GM18526 (cell line): ENCODE data around the gene SRC.
A peak's percentile ranks its signal among the peaks of the same experiment; 100 is the strongest.

ENCODE experiments used
- POLR2A ChIP-seq: IDR thresholded peaks from 3 replicates; pipeline ENCODE4 v1.6.1; 2011; ENCODE audit not compliant: insufficient read length; ENCODE audit errors: extremely low read depth

The SRC gene

DNA sequence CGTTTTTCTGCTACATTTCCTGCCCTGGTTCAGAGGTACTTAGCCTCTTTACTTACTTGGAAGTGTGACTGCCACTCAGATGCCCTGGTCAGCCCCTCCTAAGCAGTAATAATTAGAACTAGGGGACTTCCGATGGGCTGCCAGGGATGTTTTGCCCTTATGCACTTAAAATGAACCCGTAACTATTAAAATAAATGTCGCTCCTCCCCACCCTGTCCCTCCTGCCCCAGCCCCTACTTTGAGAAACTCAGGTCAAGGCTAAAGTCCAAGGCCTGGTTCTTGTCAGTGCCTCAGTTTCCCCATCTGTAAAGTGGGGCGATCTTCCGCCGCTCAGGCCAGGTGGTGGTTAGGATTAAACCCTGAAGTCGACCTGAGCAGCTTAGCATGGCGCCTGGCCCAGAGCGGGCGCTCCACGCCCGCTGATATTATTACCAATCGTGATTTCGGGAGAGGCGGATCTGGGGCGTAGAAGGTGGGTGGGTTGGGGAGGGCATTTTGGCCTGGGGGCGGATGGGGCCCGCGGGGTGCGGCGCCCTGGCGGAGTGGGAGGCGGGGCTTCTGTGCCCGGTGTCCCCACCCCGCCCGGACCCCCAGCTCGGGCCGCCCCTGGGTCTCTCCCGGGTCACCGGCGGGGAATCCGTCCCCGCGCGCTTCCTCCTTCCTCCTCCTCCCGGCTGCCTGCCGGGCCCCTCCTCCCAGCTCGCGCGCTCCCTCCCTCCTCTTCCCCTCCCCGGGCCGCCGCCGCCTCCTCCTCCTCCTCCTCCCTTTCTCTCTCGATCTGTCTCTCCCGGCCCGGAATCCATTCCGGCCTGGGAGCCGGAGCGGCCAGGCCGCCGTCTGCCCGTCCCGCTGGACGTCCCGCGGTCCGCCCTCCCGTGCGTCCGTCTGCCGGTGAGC, at the start of gene SRC:
Gene SRC, plus strand, starts transcription at position 802 of the 897 bp plus-strand sequence. CDS start 38,014 bp downstream, outside the sequence.
- peak; percentile 25 for TF ChIP-seq POLR2A

DNA sequence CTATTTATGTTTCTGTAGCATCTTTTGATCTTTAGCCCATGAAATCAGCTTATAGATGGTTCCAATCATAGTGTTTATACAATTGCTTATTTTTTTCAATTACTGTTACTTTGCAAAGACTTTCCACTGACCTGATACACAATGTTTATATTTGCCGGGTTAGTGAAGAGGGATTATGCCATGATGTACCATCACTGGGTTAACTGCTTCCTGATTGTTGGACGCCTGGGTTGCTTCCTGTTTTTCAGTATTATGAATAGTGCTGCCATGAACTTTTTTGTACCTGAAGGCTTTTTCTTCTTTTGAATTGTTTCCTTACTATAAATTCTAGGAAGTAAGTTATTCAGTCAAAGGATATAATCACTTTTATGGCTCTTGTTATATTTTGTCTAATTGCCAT, 49.6 kb upstream of the SRC start:
- TF ChIP-seq POLR2A: no peak

DNA sequence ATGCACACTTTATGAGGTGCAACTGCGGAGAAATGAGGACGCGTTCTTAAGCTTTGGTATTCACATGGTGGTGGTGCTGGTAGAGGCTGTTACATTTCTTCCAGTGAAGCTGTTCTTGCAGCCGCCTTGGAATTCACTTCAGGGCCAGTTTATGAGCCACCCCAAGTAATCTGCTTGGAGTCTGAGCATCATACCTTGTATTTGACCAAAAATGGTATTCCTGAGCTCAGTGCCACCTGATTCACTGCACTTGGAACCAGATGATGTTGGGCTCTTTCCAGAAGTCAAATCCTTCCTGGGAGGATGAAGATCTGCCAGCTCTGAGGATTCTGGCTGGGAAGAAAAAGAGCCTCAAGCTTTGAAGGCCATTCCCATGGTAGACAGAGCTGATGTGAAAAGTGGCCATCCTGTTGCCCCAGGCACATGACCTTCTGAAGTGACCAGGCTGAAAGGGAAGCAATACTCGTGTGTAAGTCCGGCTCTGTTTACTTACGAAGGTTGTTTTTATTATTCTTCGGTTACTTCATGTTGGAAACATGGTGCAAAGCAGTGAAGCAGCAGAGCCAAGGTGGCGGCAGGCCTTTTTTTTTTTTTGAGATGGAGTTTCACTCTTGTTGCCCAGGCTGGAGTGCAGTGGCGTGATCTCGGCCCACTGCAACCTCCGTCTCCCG, 48.7 kb upstream of the SRC start:
- no peak for TF ChIP-seq POLR2A

DNA sequence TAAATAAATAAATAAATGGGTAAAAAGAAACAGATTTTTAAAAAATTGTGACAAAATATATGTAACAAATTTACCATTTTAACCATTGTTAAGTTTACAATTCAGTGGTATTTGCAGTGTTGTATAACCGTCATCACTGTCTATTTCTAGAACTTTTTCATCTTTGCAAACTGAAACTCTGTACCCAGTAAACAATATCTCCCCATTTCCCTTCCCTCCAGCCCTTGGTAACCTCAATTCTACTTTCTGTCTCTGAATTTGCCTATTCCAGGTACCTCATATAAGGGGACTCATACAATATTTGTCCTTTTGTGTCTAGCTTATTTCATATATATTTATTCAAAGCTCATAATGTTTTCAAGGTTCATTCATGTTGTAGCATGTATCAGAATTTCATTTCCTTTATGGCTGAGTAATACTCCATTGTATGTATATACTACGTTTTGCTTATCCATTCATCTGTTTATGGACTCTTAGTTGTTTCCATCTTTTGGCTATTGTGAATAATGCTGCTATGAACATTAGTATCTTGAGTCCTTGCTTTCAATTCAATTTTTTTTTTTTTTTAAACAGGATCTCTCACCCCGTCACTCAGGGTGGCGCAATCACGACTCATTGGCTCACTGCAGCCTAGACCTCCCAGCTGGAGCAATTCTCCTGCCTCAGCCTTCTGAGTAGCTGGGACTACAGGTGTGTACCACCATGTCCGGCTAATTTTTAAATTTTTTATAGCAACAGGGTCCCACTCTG, 47.6 kb upstream of the SRC start:
- no peak for TF ChIP-seq POLR2A

DNA sequence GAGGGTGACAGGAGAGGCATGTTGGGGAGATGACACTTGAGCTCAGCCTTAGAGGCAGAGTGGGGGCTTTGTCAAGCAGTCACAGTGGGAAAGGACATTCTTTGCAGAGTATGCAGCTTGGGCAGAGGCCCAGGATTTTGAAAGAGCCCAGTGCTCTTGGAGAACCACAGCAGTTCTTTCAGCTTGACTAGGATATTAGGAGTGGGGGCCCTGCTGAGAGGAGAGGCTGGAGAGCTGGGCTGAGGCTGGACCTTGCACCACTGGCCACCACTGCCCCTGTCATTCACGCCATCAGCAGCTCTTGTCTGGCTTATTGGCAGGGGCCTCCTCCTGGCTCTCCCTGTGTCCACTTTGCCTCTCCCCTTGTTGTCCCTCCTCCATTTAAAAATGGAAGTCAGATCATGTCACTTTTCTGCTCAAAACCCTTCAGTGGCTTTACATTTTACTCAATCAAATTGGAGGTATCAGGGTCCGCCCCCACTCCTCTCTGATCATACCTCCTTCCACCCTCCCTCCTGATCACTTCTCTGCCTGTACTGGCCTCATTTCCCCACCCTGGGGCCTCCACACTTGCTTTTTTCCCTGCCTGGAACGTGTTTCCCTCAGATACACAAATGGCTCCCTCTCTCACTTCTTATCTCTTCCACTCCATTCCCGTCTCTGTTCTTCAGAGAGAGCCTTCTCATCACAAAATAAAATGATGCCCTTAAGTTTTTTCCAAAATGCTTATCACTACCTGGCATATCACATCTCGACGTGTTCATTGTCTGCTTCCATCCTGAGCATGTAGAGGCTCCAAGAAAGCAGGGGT, 46.0 kb upstream of the SRC start:
- TF ChIP-seq POLR2A: no peak

- no peak for TF ChIP-seq POLR2A
Measured at GRCh38 chr20:37301120-37301519, 44.8 kb upstream of the SRC start.

DNA sequence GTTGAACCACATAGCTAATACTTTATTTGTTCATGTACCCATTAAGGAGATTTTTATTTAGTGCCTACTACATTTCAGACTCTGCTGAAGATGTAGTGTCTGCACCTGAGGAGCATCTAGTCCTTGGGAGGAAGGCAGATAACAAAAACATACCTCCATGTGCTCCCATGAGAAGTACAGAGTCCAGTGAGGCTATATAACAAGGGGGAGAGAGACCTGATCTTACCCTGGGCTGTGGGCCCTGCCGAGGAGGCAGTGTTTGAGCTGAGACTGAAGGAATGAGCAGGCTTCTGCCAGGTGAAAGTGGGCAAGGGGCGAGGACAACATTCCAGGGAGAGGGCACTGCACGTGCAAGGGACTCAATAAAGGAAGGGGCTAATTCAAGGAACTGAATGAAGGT, 44.4 kb upstream of the SRC start:
- no peak for TF ChIP-seq POLR2A

DNA sequence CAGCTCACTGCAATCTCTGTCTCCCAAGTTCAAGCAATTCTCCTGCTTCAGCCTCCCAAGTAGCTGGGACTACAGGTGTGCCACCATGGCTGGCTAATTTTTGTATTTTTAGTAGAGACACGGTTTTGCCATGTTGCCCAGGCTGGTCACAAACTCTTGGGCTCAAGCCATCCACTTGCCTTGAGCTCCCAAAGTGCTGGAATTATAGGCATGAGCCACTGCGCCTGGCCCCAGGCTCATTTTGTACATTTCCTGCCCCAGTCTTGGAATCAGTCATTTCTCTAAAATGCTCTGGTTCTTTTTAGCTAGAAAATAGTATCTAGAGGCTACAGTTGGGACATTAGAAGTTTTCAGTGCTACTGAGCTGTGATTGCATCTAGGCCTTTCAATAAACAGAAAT, 43.0 kb upstream of the SRC start:
- TF ChIP-seq POLR2A: no peak

DNA sequence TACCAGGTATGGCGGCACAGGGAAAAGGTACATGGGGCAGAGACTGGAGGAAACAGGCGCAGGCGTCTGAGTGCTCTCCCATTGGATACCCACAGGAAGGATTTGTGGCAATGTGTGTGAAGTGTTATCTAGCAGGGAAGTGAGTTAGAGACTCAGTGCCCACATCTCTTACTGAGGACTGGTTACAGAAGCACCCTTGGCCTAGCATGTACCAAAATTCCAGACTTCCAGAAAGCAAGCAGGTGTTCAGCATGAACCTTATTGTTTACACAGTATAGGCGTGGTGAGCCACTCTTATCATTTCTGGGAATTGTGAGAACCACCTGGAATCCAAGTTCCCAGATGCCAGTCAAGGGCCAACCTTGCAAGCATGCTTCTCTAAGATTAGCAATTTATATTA, 42.3 kb upstream of the SRC start:
- TF ChIP-seq POLR2A: no peak

DNA sequence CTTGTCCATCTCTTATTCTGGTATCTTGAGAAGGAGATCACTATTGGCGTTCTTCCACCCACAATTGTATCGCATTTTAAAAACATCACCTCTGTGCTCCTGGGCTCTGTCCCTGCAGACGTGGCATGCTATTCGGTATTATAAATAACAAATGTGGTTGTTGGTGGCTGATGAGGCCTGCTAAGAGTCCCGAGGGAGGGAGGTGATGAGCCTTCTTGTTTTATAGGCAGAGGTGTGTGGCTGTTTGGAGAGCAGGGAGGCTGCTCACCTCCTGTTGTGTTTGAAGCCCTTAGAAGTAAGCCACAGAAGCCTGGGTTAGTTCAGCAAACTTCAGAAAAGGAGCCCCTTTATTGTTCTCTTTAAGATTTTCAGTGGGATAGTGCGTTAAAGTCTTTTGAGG, 40.9 kb upstream of the SRC start:
- no peak for TF ChIP-seq POLR2A

- no peak for TF ChIP-seq POLR2A
Measured at GRCh38 chr20:37305839-37306238, 40.1 kb upstream of the SRC start.

GRCh38 chr20:37308086-37309050, 37.6 kb upstream of the SRC start:
- no peak for TF ChIP-seq POLR2A

- TF ChIP-seq POLR2A: no peak
Measured at GRCh38 chr20:37309290-37309689, 36.6 kb upstream of the SRC start.
